GM19351 (cell line): ENCODE measurements around the gene FBN2.
A peak's percentile ranks its signal among the peaks of the same experiment; 100 is the strongest.
"Not testable (repeated sequence)": the region's sequence is repeated elsewhere in the genome, so short reads cannot be mapped to it uniquely, and the experiment has no call there.

Source experiments
- ATAC-seq: cut with Tn5 transposase; IDR thresholded peaks from one replicate; pipeline ENCODE4 v1.9.1; 2021; ENCODE audit warnings: mild to moderate bottlenecking, moderate library complexity; ENCODE audit not compliant: unreplicated experiment

FBN2 gene

DNA sequence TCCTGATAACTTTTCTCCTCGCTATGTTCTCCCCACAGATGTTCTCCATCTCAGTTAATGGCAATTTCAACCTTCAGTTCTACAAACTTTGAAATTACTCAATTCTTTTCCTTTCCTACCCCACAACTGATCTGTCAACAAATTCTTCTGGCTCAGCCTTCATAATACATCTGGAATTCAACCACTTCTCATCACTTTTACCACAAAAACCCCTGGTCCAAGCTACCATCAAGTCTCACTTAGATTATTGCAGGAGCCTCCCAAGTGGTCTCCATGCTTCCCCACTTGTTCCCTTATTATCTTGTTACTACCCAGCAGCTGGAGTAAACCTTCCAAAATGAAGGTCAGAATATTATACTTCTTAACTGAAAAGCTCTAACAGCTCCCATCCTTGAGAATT, 110.1 kb downstream of the FBN2 start:
- no peak for ATAC-seq

DNA sequence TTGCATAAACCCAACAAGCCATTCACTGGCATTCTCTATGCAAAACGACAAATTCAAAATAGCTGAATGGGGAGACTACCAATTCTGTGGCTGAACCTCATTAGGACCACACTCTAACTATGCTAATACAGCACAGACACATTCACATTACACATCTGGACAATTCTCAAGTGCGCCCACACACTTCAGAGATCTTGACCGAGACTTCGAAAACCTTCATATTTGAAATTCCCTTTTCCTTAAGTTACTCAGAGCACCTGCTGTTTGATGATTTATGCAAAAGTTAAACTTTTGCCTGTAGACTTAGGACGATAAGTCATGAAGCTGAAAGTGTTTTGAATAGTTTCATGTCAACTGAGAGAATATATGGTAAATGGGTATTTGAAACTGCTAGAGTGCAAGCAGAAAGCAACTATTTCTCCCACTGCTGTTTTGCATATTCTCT, 111.9 kb downstream of the FBN2 start:
- ATAC-seq: peak; percentile 79

GRCh38 chr5:128424646-128425045, 113.4 kb downstream of the FBN2 start:
- no peak for ATAC-seq

DNA sequence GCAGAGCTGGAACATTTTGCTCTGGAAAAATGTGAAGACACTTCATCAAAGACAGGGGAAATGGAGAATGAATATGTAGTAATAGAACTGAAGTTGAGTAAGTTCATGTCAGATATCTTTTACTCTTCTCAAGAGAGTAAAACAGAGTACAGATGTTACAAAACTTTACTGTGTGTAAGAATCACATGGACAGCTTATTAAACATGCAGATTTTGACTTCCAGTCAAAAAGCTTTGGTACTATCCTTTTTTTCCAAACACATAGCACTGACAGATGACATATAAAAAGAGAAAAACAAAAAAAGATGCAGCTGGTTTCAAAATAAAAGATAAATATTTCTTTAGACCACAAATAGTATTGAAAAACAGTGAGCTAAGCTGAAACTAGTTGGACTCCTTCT, 115.4 kb downstream of the FBN2 start:
- no peak for ATAC-seq

DNA sequence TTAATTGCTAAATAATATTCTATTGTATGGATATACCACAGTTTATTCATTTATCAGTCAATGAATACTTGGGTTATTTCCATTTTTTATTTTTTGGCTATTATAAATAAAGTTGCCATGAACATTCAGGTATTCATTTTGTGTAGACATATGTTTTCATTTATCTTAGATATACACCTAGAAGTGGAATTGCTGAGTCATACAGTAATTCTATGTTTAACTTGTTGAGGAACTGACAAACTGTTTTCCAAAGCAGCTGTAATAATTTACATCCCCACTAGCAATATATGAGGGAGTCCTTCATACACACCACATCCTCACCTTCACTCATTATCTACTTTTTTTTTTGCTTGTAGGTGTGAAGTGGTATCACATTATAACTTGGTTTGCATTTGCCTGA, 123.6 kb downstream of the FBN2 start:
- ATAC-seq: no peak

DNA sequence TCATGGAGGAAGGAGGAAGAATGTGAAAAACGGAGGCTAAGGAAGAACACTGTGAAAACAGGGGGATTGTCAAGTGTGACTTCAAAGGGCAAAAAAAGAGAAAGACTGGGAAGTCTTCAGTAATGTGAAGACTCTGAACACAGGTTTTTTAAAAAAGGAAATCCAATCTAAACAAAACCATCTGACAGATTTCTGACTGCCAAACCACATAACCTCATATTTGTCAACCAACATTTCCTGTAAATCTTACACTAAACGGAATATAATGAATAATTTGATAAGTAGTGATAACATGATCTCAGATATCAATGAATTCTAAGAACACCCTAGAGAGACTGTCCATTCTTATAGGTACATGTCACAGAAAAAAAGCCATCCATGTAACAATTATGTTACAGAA, 124.7 kb downstream of the FBN2 start:
- no peak for ATAC-seq

- ATAC-seq: no peak
Observed at GRCh38 chr5:128412145-128412930, 125.7 kb downstream of the FBN2 start.

DNA sequence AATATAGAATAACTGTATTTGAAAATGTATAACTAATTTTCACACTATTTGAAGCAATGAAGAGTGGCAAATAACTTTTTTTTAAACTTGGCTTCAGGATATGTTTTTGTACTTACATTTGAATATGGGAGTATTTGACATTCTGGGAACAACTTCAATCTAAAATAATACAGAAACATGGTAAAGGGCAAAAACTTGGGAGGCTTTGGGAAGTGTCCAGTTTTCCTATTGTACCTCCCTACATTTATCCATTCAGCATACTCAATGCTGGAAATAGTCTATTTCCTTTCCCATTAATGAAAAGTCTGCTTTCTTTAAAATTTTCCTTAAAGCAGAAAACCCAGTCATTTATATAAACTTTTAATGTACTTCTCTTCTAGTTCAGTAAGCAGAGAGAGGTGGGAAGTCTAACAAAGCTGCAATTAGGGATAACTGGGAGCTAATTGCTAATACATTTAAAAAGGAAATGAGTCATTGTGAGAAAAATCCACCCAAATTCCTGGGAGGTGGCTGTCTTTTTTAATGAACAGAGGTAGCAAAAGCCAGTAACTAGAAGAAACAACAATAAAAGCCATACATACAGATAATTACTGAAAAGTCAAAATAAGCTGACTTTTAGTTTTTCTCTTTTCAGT, 128.8 kb downstream of the FBN2 start:
- ATAC-seq: no peak

- ATAC-seq: no peak
Observed at GRCh38 chr5:128408622-128409021, 129.4 kb downstream of the FBN2 start.

DNA sequence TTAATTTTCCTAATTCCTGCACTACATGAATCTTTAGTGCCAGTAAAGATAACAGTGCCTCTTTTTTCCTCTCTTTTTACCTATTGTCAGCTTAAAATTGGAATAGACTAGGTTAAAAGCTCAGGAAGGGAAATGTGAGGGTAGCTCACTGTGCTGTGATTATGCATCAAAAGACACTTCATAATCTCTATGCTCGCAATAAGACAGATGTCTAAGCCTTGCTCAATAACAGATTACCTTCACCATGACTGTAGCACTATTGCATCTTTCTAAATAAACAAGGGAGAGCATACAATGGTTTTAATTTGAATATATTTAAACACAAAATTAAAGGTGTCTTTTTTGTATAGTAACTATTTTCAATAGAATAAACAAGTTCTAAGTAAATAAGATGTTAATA, 130.1 kb downstream of the FBN2 start:
- no peak for ATAC-seq

DNA sequence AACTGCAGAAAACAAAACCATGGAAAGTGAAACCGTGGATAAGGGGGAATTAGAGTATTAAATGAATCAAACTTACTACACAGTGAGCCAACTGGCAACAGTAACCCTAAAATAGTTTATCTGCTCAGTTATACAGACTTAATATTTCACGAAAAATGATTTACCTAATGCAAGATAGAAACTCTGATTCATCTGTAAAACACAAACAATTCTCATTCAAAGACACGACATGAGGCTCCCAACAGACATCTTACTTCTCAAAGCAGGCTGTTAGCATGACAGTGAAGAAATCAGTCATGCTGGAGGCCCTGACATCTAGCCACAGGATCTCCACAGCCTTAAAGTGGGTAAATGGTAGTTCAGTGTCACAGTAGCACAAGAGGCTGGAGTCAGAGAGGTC, 131.2 kb downstream of the FBN2 start:
- no peak for ATAC-seq

DNA sequence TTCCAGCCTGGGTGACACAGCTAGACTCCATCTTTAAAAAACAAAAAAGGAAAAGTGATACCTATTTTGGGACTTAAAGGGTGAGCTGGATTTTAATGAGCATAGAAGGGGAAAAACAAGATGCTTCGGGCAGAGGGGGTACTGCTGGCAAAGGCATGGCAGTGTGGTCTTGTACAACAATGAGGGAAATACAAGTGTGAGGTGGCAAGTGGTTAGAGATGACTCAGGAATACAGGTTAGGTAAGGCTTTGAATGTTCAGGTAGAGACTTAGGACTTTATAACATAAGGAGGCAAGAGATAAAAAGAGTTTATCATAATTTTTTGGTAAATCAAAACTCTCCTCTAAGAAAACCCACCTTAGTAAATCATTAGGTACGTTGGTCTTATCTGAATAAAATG, 132.9 kb downstream of the FBN2 start:
- ATAC-seq: no peak

DNA sequence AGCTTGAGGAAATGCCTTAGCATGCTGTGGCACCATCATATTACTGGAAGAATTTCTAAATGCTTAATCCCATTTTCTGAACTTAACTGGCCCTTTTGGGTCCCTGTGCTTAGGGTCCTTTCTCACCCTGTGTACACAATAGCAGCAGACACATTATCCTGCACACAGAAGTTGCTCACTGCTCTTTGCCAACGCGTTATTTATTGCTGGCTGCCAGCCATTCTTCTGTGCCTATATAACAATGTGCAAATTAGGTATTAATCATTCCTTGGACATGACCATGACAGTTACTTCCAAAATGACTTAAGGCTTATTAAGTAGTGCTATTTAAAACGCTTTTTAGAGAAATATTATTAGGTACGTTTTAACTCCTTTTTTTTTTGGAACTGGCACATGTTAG, 134.7 kb downstream of the FBN2 start:
- no peak for ATAC-seq

DNA sequence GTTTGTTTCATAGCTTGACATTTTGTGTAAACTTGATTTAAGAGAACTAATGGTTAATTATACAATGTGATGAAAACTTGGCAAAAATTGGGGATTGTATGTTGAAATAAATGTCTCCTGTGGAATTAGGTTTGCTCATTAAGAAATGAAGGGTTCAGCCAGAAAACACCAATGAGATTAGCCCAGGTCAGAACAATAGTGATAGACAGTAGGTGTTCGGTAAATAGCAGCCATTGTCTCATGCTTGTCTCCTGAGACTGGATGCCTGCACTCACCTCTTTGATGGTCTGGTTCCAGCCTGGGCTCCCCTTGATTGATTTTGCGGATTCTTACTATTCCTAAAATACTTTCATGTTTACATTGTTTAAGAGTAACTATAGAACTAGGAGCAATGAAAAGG, 135.5 kb downstream of the FBN2 start:
- no peak for ATAC-seq

- ATAC-seq: not testable (repeated sequence)
Observed at GRCh38 chr5:128400766-128401165, 137.3 kb downstream of the FBN2 start.

- no peak for ATAC-seq
Observed at GRCh38 chr5:128399111-128399510, 138.9 kb downstream of the FBN2 start.

GRCh38 chr5:128397876-128398275, 140.2 kb downstream of the FBN2 start:
- ATAC-seq: no peak

- no peak for ATAC-seq
Observed at GRCh38 chr5:128395073-128395472, 143.0 kb downstream of the FBN2 start.

DNA sequence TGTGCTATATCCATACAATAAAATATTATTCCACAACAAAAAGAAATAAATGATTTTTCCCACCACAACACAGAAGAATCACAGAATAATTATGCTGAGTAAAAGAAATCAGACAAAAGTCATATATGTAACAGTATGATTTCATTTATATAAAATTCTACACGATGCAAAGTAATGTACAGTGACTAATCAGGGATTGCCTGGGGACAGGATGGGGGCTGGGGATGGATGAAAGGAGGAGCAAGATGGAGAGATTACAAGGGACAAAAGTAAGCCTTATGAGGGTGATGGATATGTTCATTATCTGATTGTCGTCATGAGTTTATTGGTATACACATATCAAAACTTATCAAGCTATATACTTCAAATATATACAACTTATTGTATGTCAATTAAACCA, 154.0 kb downstream of the FBN2 start:
- no peak for ATAC-seq

DNA sequence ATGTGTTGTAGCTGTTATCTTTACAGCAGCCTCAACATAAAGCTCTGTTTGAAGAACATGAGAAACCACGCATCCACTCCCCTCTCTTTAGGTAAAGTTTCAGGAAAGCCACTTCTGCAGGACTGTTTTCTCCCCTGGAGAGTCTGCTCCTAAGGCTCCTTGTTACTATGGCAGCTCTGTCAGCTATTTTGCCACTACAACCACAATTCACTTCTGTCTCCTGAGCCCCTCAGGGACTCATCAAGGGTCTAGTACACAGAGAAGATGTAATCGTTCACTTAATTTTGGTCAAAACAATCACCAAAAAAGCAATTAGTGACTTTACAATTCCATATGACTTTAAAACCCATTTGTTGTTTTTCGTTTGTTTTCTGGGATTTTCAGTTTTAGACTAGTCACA, 157.7 kb downstream of the FBN2 start:
- no peak for ATAC-seq

GRCh38 chr5:128378632-128379031, 159.4 kb downstream of the FBN2 start:
- ATAC-seq: no peak

- ATAC-seq: no peak
Observed at GRCh38 chr5:128378196-128378595, 159.8 kb downstream of the FBN2 start.

DNA sequence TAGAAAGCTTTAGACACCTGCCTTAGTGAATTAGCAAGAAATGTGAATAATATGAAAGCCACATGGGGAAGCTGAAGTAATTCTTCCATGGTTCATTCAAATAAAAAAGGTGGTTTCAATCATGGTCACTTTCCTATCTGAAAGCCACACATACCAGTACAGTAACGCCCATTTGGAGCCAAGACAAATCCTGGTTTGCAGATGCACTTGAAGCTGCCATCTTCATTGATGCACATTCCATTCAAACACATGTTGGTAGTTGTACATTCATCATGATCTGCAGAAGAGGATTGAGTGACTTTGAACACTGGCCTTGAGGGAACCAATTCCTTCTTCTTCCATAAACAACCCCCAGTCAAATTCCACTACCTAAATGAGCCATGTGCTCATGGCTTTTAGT, 161.5 kb downstream of the FBN2 start:
- no peak for ATAC-seq
